ENCODE measurements around the gene ENO1. TPM values are rescaled to one million over a fixed set of nuclear protein-coding genes. Genes with fewer than 3 reads are reported as not detected.

The ENO1 gene
- total RNA-seq, 4 donors from 2014 or later: 390 to 481 (median 441) TPM

DNA sequence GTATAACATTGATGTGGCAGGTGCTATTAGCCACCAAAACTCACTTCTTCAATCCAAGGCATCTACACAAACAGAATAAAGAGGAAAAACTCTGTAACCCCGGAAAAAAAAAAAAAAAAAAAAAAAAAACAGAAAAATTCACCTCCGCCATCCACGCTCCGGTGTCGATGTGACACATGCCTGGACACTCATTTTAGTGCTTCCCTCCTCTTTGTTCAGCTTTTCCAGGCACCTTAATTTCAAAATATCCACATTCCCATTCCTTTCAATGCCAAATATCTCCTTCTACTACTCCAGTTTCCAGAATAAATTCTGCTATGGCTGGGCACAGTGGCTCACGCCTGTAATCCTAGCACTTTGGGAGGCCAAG is 55.2 kb downstream of the ENO1 start:
- TF ChIP-seq CTCF (IDR thresholded peaks at IDR 0.05; ENCODE audit: low read depth): no peak

DNA sequence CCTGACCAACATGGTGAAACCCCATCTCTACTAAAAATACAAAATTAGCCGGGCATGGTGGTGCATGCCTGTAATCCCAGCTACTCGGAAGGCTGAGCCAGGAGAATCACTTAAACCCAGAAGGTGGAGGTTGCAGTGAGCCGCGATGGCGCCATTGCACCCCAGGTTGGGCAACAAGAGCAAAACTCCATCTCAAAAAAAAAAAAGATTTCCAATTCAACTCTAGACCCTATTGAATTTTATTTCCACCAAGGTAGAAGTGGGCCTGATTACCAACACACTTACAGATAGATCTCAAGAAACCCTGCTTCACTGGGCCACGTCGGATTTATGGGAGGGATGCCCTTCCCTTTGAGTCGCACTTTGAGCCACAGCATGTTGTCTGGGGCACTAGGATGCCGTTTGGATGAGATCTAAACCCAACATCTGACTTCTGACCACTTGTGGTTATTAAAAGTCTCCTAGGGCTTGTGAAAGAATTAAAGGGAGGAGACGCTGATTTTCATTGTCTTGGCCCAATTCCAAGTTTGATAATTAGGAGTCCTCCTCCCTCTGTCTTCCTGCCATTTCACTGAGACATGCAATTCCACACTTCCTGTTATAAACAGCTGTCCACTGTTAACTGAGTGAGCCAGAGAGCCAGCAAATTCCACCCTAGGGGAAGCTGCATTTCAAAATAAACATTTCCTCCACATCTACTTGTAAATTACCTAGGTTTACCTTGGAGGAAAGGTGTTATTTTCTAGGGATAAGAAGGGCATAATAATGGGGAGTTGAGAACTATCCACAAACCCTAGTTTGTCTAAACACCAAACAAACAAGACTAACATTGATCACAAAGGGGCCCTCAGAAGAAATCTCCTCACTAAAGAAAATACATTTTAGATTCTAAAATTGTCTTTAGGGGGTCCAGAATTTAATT is 55.9 kb downstream of the ENO1 start:
- TF ChIP-seq CTCF (IDR thresholded peaks at IDR 0.05; ENCODE audit: low read depth): no peak

DNA sequence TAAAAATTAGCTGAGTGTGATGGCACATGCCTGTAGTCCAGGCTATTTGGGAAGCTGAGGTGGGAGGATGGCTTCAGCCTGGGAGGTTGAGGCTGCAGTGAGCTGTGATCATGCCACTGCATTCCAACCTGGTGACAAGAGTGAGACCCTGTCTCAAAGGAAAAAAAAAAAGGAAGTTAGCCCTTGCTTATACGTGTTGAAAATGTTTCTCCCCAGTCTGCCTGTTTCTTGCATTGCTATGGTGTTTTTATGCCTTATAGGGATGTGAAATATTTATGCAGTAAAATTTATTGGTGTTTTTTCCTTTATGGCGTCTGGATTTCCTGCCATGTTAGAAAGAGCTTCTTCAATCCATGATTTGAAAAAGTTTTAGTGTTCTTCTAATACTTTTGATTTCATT is 57.4 kb downstream of the ENO1 start:
- no peak for TF ChIP-seq CTCF (IDR thresholded peaks at IDR 0.05; ENCODE audit: low read depth)

DNA sequence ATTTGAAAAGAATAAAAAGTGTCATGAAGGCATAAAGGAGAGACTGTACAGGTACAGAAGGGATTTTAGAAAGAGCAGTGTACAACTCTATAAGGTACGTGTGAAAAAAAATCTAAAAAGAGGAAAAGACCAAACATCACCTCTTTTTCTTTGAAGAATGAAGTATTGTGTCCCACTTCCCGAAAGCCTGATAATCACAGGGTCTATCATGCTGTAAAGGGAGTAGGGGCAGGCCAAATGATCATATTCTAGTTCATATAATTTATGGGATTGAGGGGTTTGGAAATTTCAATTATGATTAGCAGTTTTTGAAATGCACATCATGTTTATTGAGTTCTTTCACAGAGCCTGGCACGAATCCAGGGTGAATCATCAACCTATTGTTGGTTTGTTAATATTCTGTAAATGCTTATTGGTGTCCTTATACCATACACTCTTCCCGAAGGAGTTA is 60.1 kb downstream of the ENO1 start:
- no peak for TF ChIP-seq CTCF (IDR thresholded peaks at IDR 0.05; ENCODE audit: low read depth)

DNA sequence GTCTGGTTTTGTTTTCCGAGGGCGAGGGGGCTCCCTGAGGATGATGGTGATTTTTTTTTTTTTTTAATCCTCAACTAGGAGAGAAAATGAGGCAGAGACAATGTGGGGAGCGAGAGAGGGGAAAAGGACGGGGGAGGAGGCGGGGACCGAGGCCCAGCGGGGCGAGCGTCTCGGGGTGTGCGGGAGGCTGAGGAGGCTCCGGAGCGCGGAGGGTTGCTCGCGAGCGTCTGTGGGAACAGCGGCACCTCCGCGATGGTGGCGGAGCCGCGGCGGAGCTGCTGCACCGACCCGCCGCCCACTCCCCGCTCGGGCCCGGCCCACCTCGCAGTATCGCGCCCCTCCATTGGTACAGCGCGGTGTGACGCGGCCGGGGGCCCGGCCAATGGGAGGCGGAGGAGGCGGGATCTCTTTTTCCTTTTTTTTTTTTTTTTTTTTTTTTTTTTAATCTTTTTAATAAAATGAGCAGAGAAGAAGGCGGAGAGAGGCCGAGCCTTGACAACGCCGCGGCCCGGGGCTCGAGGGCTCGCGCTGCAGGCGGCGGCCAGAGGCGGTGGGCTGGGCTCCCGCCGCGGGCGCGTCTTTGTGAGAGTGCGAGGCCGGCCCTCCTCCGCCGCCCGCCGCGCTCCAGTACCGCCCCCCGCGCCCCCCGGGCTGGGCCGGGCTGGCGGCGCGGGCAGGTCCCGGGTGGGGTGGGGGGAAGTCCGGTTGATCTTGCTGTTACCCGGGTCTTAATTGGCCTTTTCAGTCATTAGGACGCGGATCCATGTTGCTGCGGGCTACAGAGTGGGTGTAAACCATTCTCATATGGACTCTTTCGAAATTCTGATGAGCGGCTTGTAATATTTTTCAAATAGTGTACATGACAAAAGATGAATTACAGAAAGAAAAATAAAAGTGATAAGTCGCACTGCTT is 60.8 kb downstream of the ENO1 start, which contains the start of gene RERE:
RERE (minus strand) TSS at position 229 of the 913 bp plus-strand sequence.
- TF ChIP-seq CTCF (IDR thresholded peaks at IDR 0.05; ENCODE audit: low read depth): no peak

DNA sequence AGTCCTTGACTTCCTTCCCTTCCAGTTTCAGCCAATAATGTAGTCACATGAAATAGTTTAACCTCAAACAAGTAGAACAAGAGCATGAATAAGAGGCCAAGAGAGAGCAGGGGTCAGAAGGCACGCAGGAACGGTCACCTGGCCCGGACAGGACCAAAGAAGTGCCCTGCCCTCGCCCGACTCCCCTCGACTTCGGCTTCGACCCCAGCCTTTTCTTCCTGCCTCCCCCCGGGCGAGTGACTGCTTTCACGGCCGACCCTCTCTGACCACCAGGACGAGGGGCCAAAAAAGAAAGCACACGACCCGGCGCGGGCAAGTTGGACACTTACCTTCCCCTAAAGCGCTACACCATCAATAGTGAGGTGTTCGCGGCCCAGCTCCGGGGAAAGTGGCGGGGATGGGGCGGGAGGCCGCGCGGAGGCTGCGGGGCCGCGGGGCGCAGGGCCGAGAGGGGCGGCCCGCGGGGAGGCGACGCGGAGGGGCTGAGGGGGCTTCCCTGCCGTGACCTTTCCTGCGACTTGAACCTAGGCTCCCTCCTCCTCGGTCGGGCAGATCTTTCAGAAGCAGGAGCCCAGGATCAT is 61.6 kb downstream of the ENO1 start:
- TF ChIP-seq CTCF (IDR thresholded peaks at IDR 0.05; ENCODE audit: low read depth): no peak

Data from subcutaneous adipose tissue (tissue), 4 donors.